MV-4-11 (cell line): ENCODE measurements around the gene TRABD.

Experiments used
- DNase-seq: peaks from one replicate; lab custom pipeline; 2025; lab: John Stamatoyannopoulos, UW

Gene TRABD

DNA sequence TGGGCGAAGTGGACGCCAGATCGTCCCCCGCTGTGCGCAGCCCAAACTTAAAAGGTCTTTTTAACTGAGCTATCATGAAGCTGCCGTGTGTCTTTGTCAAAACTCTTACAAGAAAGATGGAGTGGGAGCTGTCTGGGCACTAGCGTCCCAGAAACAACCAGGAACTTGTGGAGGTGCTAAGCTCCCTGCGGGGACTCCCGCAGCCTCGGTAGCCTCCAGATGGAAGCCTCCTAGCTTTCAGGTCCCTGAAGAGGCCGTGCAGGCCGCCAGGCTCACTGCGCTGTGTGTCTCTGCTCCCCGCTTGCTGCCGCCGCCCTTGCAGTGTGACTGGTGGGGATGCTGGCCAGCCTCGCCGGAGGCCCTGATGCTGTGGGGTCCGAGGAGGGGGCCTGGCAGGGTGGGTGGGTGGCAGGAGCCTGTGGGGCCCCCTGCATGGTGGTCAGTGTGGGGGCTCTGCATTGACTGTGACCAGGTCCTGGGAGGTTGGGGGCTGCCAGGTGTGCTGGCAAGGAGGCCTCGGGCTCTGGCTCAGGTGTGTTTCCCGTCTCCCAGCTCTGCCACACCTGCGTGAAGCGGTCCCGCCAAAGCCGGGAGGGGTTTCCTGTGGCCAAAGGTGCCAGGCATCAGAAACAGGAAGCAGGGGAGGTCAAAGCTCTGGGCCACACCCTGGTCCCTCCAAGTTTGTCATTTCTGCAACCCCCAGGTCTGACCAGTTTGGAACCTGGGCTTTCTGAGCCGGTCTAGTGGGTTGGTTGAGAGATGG lies 1.2 kb downstream of the TRABD start:
- DNase-seq = no peak

GRCh38 chr22:50188356-50188755 lies 2.6 kb downstream of the TRABD start:
- no peak for DNase-seq

DNA sequence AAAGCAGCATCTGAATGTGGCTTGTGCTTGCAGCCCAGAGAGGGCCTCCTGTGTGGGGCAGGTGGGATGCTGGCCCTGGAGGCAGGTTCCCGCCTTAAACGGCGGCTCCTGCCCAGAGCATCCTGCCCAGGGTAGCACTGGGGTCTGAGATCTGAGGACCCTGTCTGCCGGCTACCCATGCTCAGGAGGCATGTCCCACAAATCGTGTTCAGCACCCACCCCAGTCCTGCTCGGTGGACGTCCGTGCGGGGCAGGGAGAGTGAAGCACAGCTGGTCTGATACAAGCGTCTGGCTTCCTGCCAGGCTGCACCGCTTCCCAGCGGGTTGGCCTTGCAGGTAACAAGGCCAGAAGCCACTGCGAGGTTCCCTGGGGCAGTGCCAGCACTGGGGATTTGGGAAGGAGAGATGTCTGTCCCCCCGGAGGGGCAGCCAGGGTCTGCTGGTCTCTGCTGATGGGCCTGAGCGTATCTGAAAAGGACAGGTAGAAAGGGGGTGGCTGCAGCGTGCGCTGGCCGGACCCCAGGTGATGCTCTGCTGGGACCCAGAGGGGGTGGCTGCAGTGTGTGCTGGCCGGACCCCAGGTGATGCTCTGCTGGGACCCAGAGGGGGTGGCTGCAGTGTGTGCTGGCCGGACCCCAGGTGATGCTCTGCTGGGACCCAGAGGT lies 3.6 kb downstream of the TRABD start:
- DNase-seq = no peak

GRCh38 chr22:50189849-50190181 lies 4.1 kb downstream of the TRABD start:
- no peak for DNase-seq

GRCh38 chr22:50190182-50190940 lies 4.6 kb downstream of the TRABD start:
- DNase-seq = peak; percentile 86

DNA sequence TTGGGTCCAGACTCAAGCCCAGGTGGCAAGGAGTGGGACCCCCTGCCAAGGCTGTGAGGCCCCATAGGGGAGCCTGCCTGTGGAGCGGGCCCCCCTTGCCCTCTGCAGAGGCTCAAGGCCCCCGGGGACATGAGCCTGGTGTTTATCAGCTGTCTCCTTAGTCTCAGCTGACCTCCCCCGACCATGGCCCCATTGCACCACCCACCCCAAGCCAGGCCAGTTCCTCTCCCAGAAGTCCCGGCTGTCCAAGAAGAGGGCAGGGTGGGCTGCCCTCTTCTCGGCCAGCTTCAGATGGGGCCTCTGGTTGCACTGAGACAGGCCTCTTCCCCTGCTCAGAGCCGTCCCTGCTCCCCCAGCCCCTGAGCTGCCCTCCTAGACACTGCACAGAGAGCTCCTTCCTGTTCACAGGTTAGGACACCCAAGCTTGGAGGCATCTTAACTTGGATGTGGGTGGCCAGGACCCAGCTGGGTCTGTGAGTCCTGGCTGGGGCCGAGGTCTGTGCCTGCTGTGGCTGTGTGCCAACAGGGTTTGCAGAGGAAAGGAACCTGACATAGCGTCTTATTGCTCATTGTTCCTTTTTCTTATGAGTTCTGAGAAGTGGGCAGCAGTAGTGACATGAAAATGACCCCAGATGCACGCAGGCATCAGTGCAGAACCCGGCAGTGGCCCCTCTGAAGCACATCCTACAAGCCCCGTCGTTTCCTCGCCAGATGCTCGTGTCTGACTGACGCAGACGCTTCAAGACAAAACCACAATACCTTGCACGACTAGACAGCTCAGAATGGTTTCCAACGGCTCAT lies 5.4 kb downstream of the TRABD start:
- peak; percentile 98 for DNase-seq

DNA sequence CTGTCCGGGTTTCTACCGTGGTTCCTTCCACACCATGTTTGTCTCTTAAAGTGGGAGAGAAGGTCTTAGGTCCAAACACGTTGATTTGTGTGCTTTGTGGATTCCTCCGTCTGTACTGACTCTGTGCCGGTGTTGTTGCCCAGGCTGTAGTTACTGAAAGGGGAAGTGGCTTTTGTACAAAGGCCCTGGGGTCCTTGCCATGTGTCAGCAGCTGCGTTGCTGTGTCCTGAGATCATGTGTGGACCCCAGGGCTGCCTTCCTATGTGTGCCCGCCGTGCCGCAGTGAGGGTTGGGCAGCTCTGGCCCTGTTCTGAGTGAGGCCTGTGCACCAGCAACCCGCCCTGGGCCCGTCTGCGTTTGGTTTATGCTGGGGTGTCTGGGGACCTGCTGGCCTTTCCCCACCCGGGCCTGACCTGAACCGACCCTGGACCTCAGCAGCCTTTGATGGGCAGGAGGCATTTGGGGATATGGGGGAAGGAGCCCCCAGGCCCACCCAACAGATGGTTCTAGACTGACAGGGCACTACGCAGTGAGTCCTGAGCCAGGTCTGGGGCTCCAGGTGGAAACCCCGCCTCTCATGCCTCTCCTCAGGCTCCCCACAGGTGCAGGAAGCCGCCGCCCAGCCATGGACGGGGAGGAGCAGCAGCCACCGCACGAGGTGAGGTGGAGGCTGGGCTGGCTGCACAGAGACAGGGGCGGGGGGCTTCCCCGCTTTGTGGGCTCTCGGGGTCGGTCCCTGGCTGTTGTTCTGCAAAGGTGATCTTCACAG lies 6.9 kb downstream of the TRABD start:
- DNase-seq = peak; percentile 83

DNA sequence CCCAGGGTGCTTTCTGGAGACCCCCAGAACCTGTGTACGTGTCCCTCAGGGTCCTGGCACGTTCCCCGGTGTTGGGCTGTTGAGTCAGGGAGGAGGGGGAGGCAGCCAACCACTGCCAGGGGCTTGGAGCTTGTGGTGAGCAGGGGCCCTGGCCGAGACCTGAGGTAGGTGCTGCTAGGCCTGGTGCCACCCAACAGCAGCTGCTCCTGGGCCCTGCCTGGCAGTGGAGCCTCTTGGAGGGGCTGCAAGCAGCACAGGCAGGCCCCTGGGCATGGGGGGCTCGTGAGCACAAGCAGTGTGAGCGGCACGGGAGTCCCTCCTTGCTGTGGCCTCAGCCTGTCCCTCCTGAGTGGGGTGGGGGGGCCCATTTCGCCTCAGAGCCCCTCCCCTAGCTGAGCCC lies 7.9 kb downstream of the TRABD start:
- no peak for DNase-seq

DNA sequence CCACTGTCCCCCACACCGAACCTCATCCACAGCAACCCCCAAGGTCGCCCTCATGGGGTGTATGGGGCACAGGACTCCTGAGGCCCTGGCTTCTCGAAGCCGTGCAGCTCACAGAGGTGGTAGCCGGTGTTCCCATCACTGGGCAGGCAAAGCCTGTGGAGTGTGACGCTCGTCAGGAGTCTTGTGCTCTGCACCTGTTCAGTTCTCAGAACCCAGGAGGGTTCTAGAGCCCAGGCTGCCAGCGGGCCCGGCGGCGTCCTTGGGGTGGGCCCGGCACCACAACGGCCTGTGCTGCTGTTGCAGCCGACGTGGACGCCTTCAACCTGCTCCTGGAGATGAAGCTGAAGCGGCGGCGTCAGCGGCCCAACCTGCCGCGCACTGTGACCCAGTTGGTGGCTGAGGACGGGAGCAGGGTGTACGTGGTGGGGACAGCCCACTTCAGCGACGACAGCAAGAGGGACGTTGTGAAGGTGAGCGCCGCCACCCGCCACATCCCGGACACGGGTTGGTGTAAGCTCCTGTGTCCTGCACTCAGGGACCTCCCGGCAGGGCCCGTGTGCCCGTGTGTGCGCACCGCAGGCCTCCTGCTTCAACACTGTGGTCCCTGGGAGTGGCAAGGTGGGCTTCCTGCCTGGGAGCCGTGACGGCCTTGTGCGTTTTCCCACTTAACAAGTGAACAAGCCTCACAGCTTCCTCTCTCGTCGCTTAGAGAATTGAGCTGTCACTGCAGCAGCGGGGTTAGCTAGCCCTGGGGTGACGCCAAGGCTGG lies 8.5 kb downstream of the TRABD start:
- DNase-seq = no peak

DNA sequence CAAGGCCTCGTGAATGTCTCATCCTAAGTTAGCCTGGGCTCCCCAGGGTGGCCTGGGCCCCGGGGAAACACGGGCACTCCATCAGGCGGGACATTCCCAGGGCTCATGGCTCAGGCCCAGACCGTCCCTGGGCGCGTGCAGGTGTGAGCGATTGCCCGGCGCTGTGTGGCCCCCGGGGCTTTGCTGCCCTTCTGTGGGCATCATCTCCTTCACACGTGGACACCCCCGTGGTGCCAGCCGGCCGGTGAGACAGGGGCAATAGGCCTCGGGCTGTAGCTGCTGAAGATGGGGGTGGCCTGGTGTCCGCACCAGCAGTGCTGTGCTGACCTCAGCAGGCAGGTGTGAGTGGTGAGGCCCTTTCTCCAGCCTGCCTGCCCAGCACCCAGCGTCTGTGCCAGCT lies 10.5 kb downstream of the TRABD start:
- no peak for DNase-seq

- DNase-seq = no peak
Measured at GRCh38 chr22:50197000-50197800, 11.5 kb downstream of the TRABD start.

GRCh38 chr22:50197856-50198623 lies 12.3 kb downstream of the TRABD start:
- DNase-seq = no peak

DNA sequence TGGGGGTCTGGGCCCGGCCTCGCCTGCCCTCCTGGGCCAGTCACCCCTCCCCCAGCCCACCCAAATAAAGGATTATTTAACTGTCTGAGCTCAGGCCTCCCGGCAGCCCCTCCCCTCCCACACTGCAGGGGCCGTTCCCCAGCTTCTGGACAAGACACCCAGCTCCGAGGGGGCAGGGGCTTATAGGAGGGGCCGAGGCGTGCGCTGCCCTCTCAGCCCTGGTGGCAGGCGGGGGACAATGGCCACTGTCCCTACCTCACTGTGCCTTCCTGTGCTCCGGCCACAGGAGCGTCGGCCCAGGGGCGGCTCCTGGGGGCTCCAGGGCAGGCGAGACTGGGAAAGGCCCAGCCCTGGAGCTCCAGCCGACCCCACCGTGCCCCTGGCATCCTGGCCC lies 12.9 kb downstream of the TRABD start:
- no peak for DNase-seq

DNA sequence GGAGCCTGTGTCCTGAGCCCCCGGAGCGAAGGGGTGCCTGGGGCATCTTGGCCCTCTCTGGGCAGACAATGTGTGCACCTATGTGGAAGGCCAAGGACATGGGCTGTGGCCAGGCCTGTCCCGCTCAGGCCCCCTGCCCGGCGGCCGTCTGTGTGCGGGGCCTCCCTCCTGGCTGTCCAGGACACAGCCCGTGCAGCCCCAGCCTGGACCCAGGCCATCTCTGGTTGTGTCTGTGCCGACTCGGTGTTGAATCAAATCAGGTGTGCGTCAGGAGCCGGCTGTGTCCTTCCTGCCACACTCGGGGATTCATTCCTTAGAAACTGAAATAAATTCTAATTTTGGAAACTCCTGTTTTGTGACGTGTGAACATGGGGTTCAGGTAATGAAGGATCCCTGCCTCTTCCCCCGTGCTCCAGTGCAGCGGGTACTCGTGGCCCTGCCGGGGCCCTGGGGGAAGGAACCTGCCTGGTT lies 13.6 kb downstream of the TRABD start:
- no peak for DNase-seq

GRCh38 chr22:50199829-50200460 lies 14.2 kb downstream of the TRABD start:
- no peak for DNase-seq

DNA sequence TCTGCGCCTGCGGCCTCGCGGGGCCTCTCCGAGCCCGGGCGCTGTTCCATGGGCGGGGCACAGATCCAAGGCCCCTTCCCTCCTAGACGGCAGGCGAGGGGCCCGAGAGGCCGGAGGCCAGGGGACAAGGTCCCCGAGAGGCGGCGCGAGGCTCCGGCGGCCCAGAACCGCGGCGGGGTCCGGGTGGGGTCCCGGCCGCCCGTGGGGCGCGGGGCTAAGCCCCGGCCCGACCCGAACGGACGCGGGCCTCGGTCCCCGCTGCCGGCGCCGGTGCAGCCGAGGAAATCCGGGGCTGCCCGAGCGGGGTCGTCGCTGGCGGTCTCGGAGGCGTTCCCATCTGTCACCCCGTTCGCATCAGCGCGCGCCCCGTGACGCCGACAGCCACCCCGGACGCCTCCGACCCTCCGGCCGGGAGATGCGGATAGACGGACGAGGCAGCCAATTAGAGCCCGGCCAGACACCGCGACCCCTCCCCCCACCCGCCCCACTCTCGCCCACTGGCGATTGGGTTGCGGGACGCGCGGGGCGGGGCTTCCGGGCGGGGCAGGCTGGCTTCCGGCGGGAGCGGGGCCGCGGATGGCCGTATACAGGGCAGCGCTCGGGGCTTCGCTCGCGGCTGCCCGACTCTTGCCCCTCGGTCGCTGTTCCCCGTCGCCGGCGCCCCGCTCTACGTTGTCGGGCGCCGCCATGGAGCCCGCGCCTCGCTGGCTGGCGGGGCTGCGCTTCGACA lies 14.9 kb downstream of the TRABD start, which contains the start of gene SELENOO:
TSS of gene SELENOO (plus strand) at position 551 of the 730 bp plus-strand sequence. CDS start at position 577, 26 bp downstream.
- peak; percentile 84 for DNase-seq
